ENCODE data around the gene SEC24C. TPM values are rescaled to one million over a fixed set of nuclear protein-coding genes. Genes with fewer than 3 reads are reported as not detected.

The SEC24C gene
- total RNA-seq, 2 experiments from 2014 or later = 53.6 to 87.1 TPM

DNA sequence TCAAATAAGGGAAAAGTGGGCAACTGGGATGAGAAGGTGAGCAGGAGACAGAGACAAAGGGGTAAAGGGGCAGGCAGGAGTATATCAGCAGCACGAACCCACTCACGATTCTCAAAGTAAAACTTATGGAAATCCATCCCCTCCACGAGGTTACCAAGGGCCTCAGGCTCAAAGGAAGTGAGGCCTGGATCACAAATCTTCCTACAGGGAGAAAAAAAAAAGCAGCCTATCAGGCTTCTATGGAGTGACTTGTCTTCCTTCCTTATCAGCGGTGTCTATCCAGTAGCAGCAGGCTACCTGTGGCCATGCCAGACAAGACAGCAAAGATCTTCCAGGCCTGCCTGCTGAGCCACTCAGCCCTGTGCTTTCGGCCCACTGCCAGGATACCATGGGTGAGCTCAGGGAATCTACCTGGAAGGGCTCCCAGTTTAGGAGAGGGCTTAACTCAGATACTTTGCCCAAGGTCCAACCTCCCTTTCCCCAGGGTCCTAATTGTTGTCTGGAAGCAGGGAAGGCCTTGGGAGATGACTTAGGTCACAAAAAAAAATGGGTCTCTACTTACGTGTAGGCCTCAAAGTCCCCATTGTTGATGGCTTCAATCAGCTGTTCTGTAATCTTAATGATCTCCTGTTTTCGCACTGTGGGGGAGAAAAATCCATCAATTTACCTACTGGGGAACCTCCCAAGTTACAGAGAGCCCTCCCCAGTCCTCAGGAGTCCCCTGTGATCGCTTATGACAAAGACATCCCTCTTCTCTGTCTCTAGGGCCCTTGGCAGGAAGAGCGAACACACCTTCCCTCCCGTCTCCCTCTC is 73.0 kb downstream of the SEC24C start:
- no peaks in the 10 kb centered on the region for H3K9me2 ChIP-seq (ENCODE audit: insufficient read depth, low read length)
- no peaks in the 10 kb centered on the region for H3K9me3 ChIP-seq (ENCODE audit: low read length)
- intact Hi-C loops (cut with micrococcal nuclease; ENCODE audit: unreplicated experiment) = no loop called here
- no TSS peak for BruUV-seq (replicated peaks)
- DNase-seq (ENCODE audit: low spot score) = no peak
- POLR2A ChIA-PET = no interaction called here
- peaks cover 7% of the 10 kb centered on the region for H3K4me1 ChIP-seq (ENCODE audit: insufficient read depth, low read length, poor library complexity, severe bottlenecking)
- H3K36me3 ChIP-seq (ENCODE audit: insufficient read depth, low read length) = peaks cover 17% of the 10 kb centered on the region; the same call in 1 of the 2 replicates
- TF ChIP-seq EZH2phosphoT487 (IDR thresholded peaks at IDR 0.05; ENCODE audit: borderline replicate concordance, low read depth, low read length) = no peak
- no peak for TF ChIP-seq CTCF (conservative IDR thresholded peaks at IDR 0.05; ENCODE audit: low read length)
- CTCF ChIA-PET (ENCODE audit: unreplicated experiment) = no interaction called here
- H4K20me1 ChIP-seq (ENCODE audit: insufficient read depth, low read length) = no peaks in the 10 kb centered on the region
- H3K4me3 ChIP-seq (ENCODE audit: low read depth, low read length, poor library complexity, severe bottlenecking) = no peak overlapping the region
- H3K4me2 ChIP-seq (ENCODE audit: low read length) = no peak overlapping the region
- H3K27ac ChIP-seq (ENCODE audit: low read depth, low read length, poor library complexity, severe bottlenecking) = no peak overlapping the region
- H2AFZ ChIP-seq (ENCODE audit: low read length) = no peak overlapping the region
- no peaks in the 10 kb centered on the region for H3K79me2 ChIP-seq (ENCODE audit: insufficient read depth, low read depth, low read length)

- H3K27ac ChIP-seq (ENCODE audit: low read depth, low read length, poor library complexity, severe bottlenecking) = no peak overlapping the region
- no peaks in the 10 kb centered on the region for H3K79me2 ChIP-seq (ENCODE audit: insufficient read depth, low read depth, low read length)
- DNase-seq (ENCODE audit: low spot score) = no peak
- TF ChIP-seq CTCF (conservative IDR thresholded peaks at IDR 0.05; ENCODE audit: low read length) (no peak), EZH2phosphoT487 (IDR thresholded peaks at IDR 0.05; ENCODE audit: borderline replicate concordance, low read depth, low read length) (no peak)
- intact Hi-C loops (cut with micrococcal nuclease; ENCODE audit: unreplicated experiment) = loop anchor here (1.0 kb wide), 1 partner anchor 42 kb away; no protein-coding TSS in a partner anchor
- POLR2A ChIA-PET = no interaction called here
- H4K20me1 ChIP-seq (ENCODE audit: insufficient read depth, low read length) = no peaks in the 10 kb centered on the region
- H3K36me3 ChIP-seq (ENCODE audit: insufficient read depth, low read length) = peaks cover 15% of the 10 kb centered on the region; the same call in 1 of the 2 replicates
- H3K9me2 ChIP-seq (ENCODE audit: insufficient read depth, low read length) = no peaks in the 10 kb centered on the region
- no TSS peak for BruUV-seq (replicated peaks)
- CTCF ChIA-PET (ENCODE audit: unreplicated experiment) = no interaction called here
- H3K4me1 ChIP-seq (ENCODE audit: insufficient read depth, low read length, poor library complexity, severe bottlenecking) = peaks cover 1% of the 10 kb centered on the region
- H3K4me3 ChIP-seq (ENCODE audit: low read depth, low read length, poor library complexity, severe bottlenecking) = no peak overlapping the region
- H3K9me3 ChIP-seq (ENCODE audit: low read length) = no peaks in the 10 kb centered on the region
- H2AFZ ChIP-seq (ENCODE audit: low read length) = no peak overlapping the region
- no peak overlapping the region for H3K4me2 ChIP-seq (ENCODE audit: low read length)
Observed at GRCh38 chr10:73817826-73818225, 73.7 kb downstream of the SEC24C start.

GRCh38 chr10:73818402-73818801 is 74.2 kb downstream of the SEC24C start:
- Histone ChIP-seq H3K4me1 (ENCODE audit: insufficient read depth, low read length, poor library complexity, severe bottlenecking) (no peaks in the 10 kb centered on the region), H3K27ac (ENCODE audit: low read depth, low read length, poor library complexity, severe bottlenecking) (no peak overlapping the region), H3K36me3 (ENCODE audit: insufficient read depth, low read length) (peaks cover 10% of the 10 kb centered on the region; the same call in 1 of the 2 replicates), H3K4me2 (ENCODE audit: low read length) (no peak overlapping the region), H4K20me1 (ENCODE audit: insufficient read depth, low read length) (no peaks in the 10 kb centered on the region), H3K79me2 (ENCODE audit: insufficient read depth, low read depth, low read length) (no peaks in the 10 kb centered on the region), H3K4me3 (ENCODE audit: low read depth, low read length, poor library complexity, severe bottlenecking) (no peak overlapping the region), H2AFZ (ENCODE audit: low read length) (no peak overlapping the region), H3K9me2 (ENCODE audit: insufficient read depth, low read length) (no peaks in the 10 kb centered on the region), H3K9me3 (ENCODE audit: low read length) (no peaks in the 10 kb centered on the region)
- TF ChIP-seq EZH2phosphoT487 (IDR thresholded peaks at IDR 0.05; ENCODE audit: borderline replicate concordance, low read depth, low read length) (no peak), CTCF (conservative IDR thresholded peaks at IDR 0.05; ENCODE audit: low read length) (0 out of 2 replicates have a peak, but pooled peaks have one; percentile 13)
- no TSS peak for BruUV-seq (replicated peaks)
- POLR2A ChIA-PET = interaction anchor here (0.6 to 1.1 kb wide), 2 partner anchors 24 to 55 kb away, joined by 3 to 4 read pairs; no protein-coding TSS in a partner anchor
- DNase-seq (ENCODE audit: low spot score) = no peak
- CTCF ChIA-PET (ENCODE audit: unreplicated experiment) = no interaction called here
- intact Hi-C loops (cut with micrococcal nuclease; ENCODE audit: unreplicated experiment) = loop anchor here (1.0 kb wide), 1 partner anchor 42 kb away; no protein-coding TSS in a partner anchor
